ENCODE results near the gene FOXO1. TPM values are rescaled to one million over a fixed set of nuclear protein-coding genes. Genes with fewer than 3 reads are reported as not detected.

Gene FOXO1
- total RNA-seq, 1 donor from 2014 or later = 9.7 TPM

DNA sequence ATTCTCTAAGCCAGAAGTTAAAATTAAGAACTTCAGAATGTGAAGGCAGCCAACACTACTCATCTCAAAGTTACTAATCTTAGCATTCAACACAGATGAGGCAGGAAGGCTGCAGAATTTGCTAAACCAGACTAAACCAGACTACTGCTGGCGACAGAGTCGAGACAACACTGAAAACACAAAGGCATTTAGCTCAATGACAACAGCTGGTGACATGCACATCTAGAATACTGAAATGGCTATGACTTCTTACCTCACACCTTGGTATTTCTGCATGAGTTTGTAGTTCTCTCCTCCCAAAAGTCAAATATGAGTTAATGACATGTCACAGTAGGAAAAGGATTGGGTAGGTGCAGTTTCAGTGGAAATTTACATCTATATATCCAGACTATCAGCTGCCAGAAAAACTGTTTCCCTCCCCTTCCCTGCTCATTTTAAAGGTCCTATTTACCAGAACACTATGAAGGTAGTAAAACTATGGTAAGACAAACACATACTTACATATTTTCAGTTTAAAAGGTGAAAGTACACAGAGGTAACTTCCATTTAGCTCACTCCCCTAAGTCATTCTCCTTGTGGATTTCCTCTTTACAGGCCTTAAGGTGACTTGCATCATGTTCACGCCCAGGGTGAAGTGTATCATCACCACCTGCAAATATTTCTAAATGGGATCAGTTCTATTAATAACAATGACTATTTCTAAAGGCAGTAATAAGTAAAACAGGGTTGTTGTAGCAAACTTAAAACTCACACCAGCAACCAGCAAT, 21.4 kb downstream of the FOXO1 start:
- Mint-ChIP-seq H3K9me3 (ENCODE audit: low read depth) (no peaks in the 10 kb centered on the region), H3K36me3 (ENCODE audit: low read depth) (no peaks in the 10 kb centered on the region), H3K4me1 (ENCODE audit: low read depth) (peaks cover 38% of the 10 kb centered on the region), H3K27me3 (ENCODE audit: low read depth) (no peaks in the 10 kb centered on the region), H3K27ac (ENCODE audit: unreplicated experiment) (no peak overlapping the region), H3K4me3 (ENCODE audit: unreplicated experiment) (no peak overlapping the region)
- no peak for DNase-seq (ENCODE audit: low spot score)
- TF ChIP-seq, protein P1, sequence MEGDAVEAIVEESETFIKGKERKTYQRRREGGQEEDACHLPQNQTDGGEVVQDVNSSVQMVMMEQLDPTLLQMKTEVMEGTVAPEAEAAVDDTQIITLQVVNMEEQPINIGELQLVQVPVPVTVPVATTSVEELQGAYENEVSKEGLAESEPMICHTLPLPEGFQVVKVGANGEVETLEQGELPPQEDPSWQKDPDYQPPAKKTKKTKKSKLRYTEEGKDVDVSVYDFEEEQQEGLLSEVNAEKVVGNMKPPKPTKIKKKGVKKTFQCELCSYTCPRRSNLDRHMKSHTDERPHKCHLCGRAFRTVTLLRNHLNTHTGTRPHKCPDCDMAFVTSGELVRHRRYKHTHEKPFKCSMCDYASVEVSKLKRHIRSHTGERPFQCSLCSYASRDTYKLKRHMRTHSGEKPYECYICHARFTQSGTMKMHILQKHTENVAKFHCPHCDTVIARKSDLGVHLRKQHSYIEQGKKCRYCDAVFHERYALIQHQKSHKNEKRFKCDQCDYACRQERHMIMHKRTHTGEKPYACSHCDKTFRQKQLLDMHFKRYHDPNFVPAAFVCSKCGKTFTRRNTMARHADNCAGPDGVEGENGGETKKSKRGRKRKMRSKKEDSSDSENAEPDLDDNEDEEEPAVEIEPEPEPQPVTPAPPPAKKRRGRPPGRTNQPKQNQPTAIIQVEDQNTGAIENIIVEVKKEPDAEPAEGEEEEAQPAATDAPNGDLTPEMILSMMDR (IDR thresholded peaks at IDR 0.05) = no peak

DNA sequence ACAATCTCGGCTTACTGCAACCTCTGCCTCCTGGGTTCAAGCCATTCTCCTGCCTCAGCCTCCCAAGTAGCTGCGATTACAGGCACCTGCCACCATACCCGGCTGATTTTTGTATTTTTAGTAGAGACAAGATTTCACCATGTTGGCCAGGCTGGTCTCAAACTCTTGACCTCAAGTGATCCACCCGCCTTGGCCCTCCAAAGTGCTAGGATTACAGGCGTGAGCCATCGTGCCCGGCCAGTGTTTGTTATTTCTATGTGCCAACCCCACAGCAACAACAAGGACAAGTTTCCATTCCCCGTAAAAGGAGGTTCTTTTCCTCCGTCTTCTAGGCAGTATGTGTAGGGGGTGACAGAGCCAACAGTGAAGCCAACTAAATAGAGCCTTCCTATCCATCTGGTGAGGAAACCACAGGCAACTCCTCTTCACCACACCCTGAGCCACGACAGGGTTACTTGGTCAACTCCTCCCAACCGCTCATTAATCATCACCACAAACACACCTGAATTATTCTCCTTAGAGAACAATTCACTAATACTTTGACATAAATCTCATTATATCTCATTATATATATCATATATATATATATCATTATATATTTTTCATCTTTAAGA, 25.5 kb downstream of the FOXO1 start:
- H3K36me3 Mint-ChIP-seq (ENCODE audit: low read depth) = no peaks in the 10 kb centered on the region
- H3K9me3 Mint-ChIP-seq (ENCODE audit: low read depth) = no peaks in the 10 kb centered on the region
- no peak overlapping the region for H3K27ac Mint-ChIP-seq (ENCODE audit: unreplicated experiment)
- DNase-seq (ENCODE audit: low spot score) = no peak
- no peaks in the 10 kb centered on the region for H3K27me3 Mint-ChIP-seq (ENCODE audit: low read depth)
- H3K4me3 Mint-ChIP-seq (ENCODE audit: unreplicated experiment) = no peak overlapping the region
- peaks cover 46% of the 10 kb centered on the region for H3K4me1 Mint-ChIP-seq (ENCODE audit: low read depth)
- TF ChIP-seq, protein P1 (IDR thresholded peaks at IDR 0.05) = no peak

DNA sequence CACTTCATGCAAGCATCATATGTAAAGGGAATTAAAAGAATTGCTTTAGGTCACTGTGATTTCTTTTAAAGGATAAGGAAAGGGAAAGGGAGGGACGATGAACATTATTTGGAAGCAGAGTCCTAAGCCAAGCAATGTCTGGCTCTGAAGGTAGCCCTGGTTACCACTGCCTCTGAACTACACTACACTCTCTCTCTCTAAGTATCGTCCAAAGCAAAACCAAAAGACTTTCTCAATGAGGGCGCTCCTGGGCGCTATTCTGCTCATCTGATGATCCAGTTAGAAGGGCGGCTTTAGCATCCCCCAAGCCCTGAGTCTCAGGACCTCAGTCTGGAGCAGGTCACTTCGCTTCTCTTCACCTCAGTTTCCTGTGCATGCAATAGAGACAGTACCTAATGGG, 26.2 kb downstream of the FOXO1 start:
- no peak for DNase-seq (ENCODE audit: low spot score)
- no peaks in the 10 kb centered on the region for H3K36me3 Mint-ChIP-seq (ENCODE audit: low read depth)
- H3K4me1 Mint-ChIP-seq (ENCODE audit: low read depth) = peaks cover 46% of the 10 kb centered on the region
- no peak overlapping the region for H3K4me3 Mint-ChIP-seq (ENCODE audit: unreplicated experiment)
- no peaks in the 10 kb centered on the region for H3K9me3 Mint-ChIP-seq (ENCODE audit: low read depth)
- H3K27me3 Mint-ChIP-seq (ENCODE audit: low read depth) = no peaks in the 10 kb centered on the region
- TF ChIP-seq, protein P1 (IDR thresholded peaks at IDR 0.05) = no peak
- no peak overlapping the region for H3K27ac Mint-ChIP-seq (ENCODE audit: unreplicated experiment)

DNA sequence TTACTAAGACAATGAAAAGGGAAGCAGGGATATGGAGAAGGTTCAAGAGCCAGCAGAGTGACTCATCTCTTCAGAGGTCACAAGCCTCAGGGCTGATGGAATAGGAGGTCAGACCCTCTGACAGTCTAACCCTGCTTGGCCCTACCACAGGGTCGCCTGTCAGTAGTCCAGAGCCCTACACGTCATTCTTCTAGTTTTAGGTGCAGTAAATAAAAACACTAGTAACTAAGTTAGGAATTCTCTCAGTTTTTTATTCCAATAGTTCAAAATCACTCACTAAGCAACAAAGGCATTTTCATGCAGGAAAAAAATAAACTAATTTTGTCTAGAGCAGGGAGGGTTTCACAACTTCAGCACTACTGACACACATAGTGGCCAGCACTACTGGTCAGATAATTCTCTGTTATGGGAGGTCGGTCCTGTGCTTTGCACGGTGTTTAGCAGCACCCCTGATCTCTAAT, 27.2 kb downstream of the FOXO1 start:
- Mint-ChIP-seq H3K27ac (ENCODE audit: unreplicated experiment) (no peak overlapping the region), H3K9me3 (ENCODE audit: low read depth) (no peaks in the 10 kb centered on the region), H3K36me3 (ENCODE audit: low read depth) (no peaks in the 10 kb centered on the region), H3K4me3 (ENCODE audit: unreplicated experiment) (no peak overlapping the region), H3K27me3 (ENCODE audit: low read depth) (no peaks in the 10 kb centered on the region), H3K4me1 (ENCODE audit: low read depth) (peaks cover 39% of the 10 kb centered on the region)
- TF ChIP-seq, protein P1 (IDR thresholded peaks at IDR 0.05) = no peak
- no peak for DNase-seq (ENCODE audit: low spot score)

DNA sequence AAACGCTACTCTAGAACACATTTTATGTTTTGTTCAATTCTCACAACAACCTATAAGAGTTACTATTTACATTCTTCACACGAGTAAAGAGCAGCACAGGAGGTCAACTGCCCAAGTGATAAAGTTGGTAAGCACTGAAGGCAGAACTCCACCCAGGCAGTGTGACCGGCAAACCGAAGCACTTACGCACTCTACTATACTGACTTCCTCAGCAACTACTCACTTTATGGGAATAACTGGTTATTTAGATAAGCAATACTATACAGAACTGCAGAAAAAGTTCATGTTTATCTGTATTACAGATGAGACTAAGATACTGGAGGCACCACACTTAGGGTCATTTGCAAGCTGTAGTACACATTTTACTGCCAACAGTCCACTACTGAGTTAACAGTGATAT, 28.8 kb downstream of the FOXO1 start:
- peak overlapping the region; percentile 74 for H3K27ac Mint-ChIP-seq (ENCODE audit: unreplicated experiment)
- no peaks in the 10 kb centered on the region for H3K27me3 Mint-ChIP-seq (ENCODE audit: low read depth)

More for the DNA sequence above, 28.8 kb downstream of the FOXO1 start:
- Mint-ChIP-seq H3K4me1 (ENCODE audit: low read depth) (peaks cover 38% of the 10 kb centered on the region), H3K36me3 (ENCODE audit: low read depth) (no peaks in the 10 kb centered on the region), H3K4me3 (ENCODE audit: unreplicated experiment) (no peak overlapping the region), H3K9me3 (ENCODE audit: low read depth) (no peaks in the 10 kb centered on the region)
- TF ChIP-seq, protein P1 (IDR thresholded peaks at IDR 0.05) = no peak
- DNase-seq (ENCODE audit: low spot score) = no peak
